GM18499 (cell line): ENCODE data around the gene ZC3H10.

Source experiments
- ATAC-seq: cut with Tn5 transposase; IDR thresholded peaks from one replicate; pipeline ENCODE4 v1.9.1; 2021; ENCODE audit warnings: moderate number of reproducible peaks; ENCODE audit not compliant: insufficient read depth, unreplicated experiment

ZC3H10 gene

GRCh38 chr12:56124133-56124532 is 6.1 kb downstream of the ZC3H10 start:
- ATAC-seq, result no peak

GRCh38 chr12:56126732-56127239 is 8.7 kb downstream of the ZC3H10 start:
- no peak for ATAC-seq

DNA sequence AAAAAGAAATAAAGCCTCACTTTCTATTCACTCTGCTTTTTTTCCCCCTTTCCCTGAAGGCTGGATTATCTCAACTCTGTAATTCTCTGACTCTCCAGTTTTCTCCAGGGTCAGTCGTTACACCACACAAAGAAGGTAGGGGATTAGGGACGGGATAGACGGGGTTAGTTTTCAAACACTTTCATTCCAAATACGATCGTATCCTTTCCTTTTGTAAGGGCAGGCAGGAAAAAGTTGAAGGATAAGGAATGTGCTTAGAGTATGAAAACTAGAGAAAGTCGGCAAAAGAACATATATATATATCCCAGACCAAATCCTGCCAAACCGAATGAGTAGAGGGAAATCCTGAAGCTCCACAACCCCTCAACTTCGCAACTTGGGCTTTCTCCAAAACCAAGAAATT is 9.4 kb downstream of the ZC3H10 start:
- ATAC-seq, result no peak

GRCh38 chr12:56127888-56128669 is 10.0 kb downstream of the ZC3H10 start, which contains the start of gene ESYT1:
TSS of gene ESYT1 (plus strand) at chr12:56128267. CDS start at chr12:56128320, 53 bp downstream.
- ATAC-seq, result peak; percentile 81

- no peak for ATAC-seq
Observed at GRCh38 chr12:56128670-56129205, 10.7 kb downstream of the ZC3H10 start.

DNA sequence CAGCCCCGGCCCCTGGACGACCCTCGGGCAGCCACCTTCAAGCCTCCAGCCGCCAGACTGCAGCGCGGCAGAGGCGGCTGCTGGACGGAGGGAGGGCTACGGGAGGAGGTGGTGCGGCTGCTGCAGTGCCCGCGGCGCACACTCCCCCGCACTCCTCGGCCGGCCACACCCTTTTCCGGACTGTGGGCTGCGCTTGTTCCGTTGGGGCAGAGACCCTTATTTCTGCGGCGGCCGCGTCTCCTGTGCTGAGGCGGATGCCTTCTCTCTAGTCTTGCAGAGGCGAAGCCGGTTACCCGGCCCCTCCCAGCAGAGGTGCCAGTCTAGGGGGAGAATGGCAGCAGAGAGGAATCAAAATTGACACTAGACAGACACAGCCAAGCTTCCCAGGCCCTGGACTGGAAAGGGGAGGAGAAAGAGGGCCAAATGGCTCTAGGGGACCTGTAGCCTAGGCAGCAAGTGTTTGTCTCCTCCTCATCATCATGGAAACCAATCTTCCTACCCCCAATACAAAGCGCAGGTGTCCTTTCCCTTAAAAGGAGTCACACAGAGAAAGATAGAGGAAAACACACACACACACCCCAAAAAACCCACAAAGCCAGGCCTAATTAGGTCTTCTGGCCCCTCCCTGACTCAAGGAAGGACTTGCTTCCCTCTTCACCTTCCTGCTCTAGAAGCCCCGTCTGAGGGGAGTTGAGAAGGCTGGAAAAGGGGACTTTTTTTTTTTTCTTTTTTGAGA is 11.3 kb downstream of the ZC3H10 start:
- ATAC-seq, result no peak

DNA sequence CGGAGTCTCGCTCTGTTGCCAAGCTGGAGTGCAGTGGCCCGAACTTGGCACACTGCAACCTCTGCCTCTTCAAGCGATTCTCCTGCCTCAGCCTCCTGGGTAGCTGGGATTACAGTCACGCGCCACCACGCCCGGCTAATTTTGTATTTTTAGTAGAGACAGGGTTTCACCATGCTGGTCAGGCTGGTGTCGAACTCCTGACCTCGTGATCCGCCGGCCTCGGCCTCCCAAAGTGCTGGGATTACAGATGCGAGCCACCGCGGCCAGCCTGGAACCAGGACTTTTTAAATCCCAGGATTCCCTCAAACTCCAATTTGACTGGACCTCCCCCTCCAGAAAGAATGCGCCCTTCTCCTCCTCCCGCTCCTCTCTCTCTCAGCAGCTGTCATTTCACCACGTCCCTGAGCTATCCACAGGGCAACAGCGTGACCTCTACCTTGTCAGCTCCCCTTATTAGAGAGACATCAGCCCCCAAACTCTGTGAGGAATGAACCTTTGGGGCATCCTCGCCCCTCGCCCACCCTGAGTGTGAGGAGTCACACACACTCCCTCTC is 12.0 kb downstream of the ZC3H10 start:
- ATAC-seq, result no peak

DNA sequence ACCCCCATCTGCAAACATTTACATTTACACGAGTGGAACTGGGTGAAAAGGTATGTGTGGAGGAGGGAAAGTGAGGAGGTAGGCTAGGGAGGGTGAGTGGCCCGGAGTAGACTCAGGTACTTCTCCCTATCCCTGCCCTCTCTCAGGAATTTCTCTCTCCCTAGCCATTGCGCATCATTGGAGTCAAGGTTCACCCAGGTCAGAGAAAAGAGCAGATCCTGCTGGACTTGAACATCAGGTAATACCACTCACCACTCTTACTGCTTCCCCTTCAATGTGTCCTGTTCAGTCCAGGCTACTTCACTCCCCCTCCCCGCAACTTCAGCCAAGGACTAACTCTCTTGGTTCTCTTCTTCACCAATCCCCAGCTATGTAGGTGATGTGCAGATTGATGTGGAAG is 12.8 kb downstream of the ZC3H10 start:
- ATAC-seq, result no peak

GRCh38 chr12:56134897-56135296 is 16.8 kb downstream of the ZC3H10 start:
- ATAC-seq, result no peak

DNA sequence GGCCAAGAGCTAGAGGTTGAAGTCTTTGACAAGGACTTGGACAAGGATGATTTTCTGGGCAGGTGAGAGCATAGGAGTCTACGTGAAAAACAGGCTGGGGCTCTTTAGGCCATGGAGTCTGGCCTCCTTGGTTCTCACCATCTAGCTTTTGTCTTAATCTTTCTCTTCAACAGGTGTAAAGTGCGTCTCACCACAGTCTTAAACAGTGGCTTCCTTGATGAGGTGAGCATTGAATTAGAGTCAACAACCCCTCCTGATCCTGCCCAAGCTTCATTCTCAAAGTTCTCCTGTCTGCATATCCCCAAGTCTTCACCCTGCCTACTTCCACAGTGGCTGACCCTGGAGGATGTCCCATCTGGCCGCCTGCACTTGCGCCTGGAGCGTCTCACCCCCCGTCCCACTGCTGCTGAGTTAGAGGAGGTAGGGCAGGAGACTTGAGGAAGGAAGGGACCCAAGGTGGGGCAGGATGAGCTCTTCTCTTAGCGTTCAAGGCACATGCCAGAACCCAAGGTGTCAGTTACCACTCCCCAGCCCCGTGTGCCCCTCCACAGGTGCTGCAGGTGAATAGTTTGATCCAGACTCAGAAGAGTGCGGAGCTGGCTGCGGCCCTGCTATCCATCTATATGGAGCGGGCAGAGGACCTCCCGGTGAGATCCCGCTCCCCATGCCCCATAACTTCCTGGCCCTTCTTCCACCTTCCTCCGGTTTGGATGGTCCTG is 19.9 kb downstream of the ZC3H10 start:
- ATAC-seq, result no peak

- ATAC-seq, result no peak
Observed at GRCh38 chr12:56141946-56142784, 24.1 kb downstream of the ZC3H10 start.

DNA sequence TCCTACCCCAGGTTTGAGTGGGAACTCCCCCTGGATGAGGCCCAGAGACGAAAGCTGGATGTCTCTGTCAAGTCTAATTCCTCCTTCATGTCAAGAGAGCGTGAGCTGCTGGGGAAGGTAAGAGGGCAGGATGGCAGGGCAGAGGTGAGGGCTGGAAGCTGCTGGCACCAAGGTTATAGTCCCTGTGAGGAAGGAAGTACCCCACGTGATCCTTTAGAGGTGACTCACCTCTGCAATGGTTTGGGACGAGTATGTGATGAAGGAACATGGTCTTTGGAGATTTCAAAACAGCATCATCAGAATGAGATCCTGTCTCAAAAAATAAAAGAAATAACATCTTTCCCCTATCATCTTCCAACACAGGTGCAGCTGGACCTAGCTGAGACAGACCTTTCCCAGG is 25.2 kb downstream of the ZC3H10 start:
- no peak for ATAC-seq

GRCh38 chr12:56143870-56144269 is 25.8 kb downstream of the ZC3H10 start:
- ATAC-seq, result no peak

- ATAC-seq, result no peak
Observed at GRCh38 chr12:56145217-56145616, 27.2 kb downstream of the ZC3H10 start.

GRCh38 chr12:56146492-56147460 is 28.7 kb downstream of the ZC3H10 start:
- ATAC-seq, result no peak

- ATAC-seq, result no peak
Observed at GRCh38 chr12:56150563-56150962, 32.5 kb downstream of the ZC3H10 start.

GRCh38 chr12:56151672-56152131 is 33.6 kb downstream of the ZC3H10 start:
- no peak for ATAC-seq

- peak; percentile 67 for ATAC-seq
Observed at GRCh38 chr12:56152132-56152755, 34.2 kb downstream of the ZC3H10 start, which contains the start of gene MYL6B. TSS of gene MYL6B (plus strand) at chr12:56152587. CDS start at chr12:56153919, 1,332 bp downstream.
